ENCODE data around the gene BRAT1.

- TF ChIP-seq EZH2 (IDR thresholded peaks at IDR 0.05; ENCODE audit: low read depth, unreplicated experiment), result no peak
- no peak for TF ChIP-seq ZNF331 (CRISPR knock-in tag; IDR thresholded peaks at IDR 0.05; ENCODE audit: low read depth)
Observed at GRCh38 chr7:2575733-2576340, 20.5 kb upstream of the BRAT1 start.
